Skeletal muscle satellite cell (primary cell): ENCODE measurements around the gene TM9SF4.
"Not testable (repeated sequence)": the region's sequence is repeated elsewhere in the genome, so short reads cannot be mapped to it uniquely, and the experiment has no call there.

ENCODE experiments used
- H3K27me3 ChIP-seq: 2 replicates; pipeline ENCODE4 v1.7.0; 2013; ENCODE audit warnings: low read length; ENCODE audit not compliant: control insufficient read depth, insufficient read depth
- H3K36me3 ChIP-seq: 2 replicates; pipeline ENCODE4 v1.7.0; 2013; ENCODE audit warnings: mild to moderate bottlenecking, control low read depth, low read length; ENCODE audit not compliant: insufficient read depth
- H3K4me1 ChIP-seq: 2 replicates; pipeline ENCODE4 v1.7.0; 2013; ENCODE audit warnings: low read length; ENCODE audit not compliant: control insufficient read depth, insufficient read depth
- H3K4me2 ChIP-seq: 2 replicates; pipeline ENCODE4 v1.7.0; 2013; ENCODE audit warnings: mild to moderate bottlenecking, low read length
- H3K4me3 ChIP-seq: 2 replicates; pipeline ENCODE4 v1.7.0; 2013; ENCODE audit warnings: low read length
- H3K9ac ChIP-seq: 2 replicates; pipeline ENCODE4 v1.7.0; 2013; ENCODE audit warnings: mild to moderate bottlenecking, low read depth, low read length, moderate library complexity
- H3K9me3 ChIP-seq: replicated peaks from 2 replicates; pipeline ENCODE4 v1.7.0; 2013; ENCODE audit warnings: mild to moderate bottlenecking, control low read depth, low read length

Gene TM9SF4

GRCh38 chr20:32160341-32160740, 50.8 kb downstream of the TM9SF4 start:
- Histone ChIP-seq H3K4me2 (no peak overlapping the region), H3K9me3 (no peaks in the 10 kb centered on the region), H3K4me1 (peaks cover 4% of the 10 kb centered on the region), H3K4me3 (no peak overlapping the region), H3K36me3 (peaks cover 62% of the 10 kb centered on the region), H3K9ac (no peak overlapping the region), H3K27me3 (no peaks in the 10 kb centered on the region)

DNA sequence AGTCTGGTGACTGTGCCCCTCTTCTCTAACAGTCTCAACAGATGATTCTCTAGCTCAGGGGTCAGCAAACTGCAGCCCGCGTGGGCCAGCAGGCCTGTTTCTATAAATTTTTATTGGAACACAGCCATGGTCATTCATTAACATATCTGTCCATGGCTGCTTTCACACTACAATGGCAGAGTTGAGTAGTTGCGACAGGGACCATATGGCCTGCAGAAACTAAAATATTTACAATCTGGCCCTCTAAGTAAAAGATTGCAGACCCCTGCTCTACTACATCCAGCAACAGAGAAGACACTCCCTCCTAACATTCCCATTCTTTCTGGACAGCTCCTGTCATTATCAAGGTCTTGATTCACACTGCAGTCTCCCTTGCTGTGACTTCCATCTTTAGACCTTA, 52.8 kb downstream of the TM9SF4 start:
- H3K4me2 ChIP-seq, result no peak overlapping the region
- H3K9ac ChIP-seq, result no peak overlapping the region
- no peaks in the 10 kb centered on the region for H3K9me3 ChIP-seq
- no peak overlapping the region for H3K4me3 ChIP-seq
- H3K4me1 ChIP-seq, result no peaks in the 10 kb centered on the region
- peaks cover 79% of the 10 kb centered on the region for H3K36me3 ChIP-seq
- H3K27me3 ChIP-seq, result no peaks in the 10 kb centered on the region

DNA sequence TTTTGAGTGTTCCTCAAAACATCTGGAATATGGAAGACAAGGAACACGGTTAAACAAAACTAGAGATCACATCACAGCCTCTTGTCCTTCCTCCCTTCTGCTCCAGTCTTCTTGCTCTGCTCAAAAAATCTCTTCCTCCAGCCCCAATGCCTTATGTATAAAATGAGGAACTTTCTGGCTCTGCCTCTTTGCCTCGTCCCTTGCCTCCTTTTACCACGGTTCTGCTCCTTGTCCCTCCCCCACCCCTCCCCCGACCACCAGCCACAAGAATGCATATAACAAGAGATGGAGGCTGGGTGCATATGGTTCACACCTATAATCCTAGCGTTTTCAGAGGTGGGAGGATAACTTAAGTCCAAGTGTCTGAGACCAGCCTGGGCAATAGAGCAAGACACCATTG, 54.4 kb downstream of the TM9SF4 start:
- Histone ChIP-seq H3K4me1 (no peaks in the 10 kb centered on the region), H3K9me3 (no peaks in the 10 kb centered on the region), H3K27me3 (no peaks in the 10 kb centered on the region), H3K4me3 (no peak overlapping the region), H3K9ac (no peak overlapping the region), H3K4me2 (no peak overlapping the region), H3K36me3 (peaks cover 69% of the 10 kb centered on the region)

GRCh38 chr20:32164984-32165735, 55.6 kb downstream of the TM9SF4 start:
- Histone ChIP-seq H3K4me1 (no peaks in the 10 kb centered on the region), H3K9me3 (no peaks in the 10 kb centered on the region), H3K27me3 (no peaks in the 10 kb centered on the region), H3K4me2 (no peak overlapping the region), H3K4me3 (no peak overlapping the region), H3K36me3 (peaks cover 57% of the 10 kb centered on the region), H3K9ac (no peak overlapping the region)

DNA sequence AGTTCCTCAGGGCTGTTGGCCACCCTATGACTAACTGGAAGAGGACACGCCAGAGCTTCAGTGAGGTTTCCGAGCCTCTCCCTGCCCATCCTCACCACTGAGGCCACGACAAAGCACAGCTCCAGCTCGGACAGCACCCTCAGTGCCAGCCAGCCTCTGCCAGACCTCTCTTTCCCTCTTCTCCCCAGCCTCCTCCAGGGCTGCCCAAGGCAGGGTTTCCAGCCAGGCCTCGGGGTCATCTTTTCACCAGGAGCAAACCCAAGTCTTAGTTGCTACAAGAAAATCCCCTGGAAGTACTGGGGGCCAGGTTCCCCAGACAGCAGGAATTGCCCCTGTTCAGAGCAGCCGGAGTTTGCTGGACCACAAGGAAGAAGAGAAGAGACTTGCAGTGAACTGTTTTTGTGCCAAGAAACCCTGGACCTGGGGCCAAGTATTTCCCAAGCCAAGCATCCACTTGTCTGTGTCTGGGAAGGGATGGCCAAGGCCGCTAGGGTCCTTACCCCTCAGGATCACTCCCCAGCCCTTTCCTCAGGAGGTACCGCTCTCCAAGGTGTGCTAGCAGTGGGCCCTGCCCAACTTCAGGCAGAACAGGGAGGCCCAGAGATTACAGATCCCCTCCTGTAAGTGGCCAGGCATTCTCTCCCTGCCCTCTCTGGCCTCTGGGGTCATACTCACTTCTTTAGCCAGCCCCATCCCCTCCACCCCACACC, 56.5 kb downstream of the TM9SF4 start:
- Histone ChIP-seq H3K27me3 (no peaks in the 10 kb centered on the region), H3K9me3 (no peaks in the 10 kb centered on the region), H3K36me3 (peaks cover 52% of the 10 kb centered on the region), H3K9ac (no peak overlapping the region), H3K4me3 (no peak overlapping the region), H3K4me2 (no peak overlapping the region), H3K4me1 (no peaks in the 10 kb centered on the region)

DNA sequence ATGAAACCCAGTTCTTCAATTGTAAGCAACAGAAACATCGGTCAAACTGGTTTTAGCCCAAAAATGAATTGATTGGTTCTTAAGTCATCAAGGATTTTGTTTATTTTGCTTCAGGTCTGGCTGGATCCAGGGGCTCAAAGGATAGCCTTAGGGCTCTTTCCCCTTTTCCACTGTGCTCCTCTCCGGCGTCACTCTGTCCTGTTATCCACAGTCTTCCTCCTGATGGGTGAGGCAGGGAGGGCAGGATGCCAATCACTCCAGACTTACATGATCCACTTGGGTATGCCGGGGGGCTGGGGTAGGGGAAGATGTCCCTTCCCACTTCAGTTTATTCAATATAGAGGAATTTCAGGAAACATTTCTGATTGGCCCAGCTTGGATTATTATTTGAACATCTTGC, 58.0 kb downstream of the TM9SF4 start:
- no peak overlapping the region for H3K4me2 ChIP-seq
- no peak overlapping the region for H3K4me3 ChIP-seq
- no peaks in the 10 kb centered on the region for H3K9me3 ChIP-seq
- no peaks in the 10 kb centered on the region for H3K4me1 ChIP-seq
- H3K27me3 ChIP-seq, result no peaks in the 10 kb centered on the region
- H3K9ac ChIP-seq, result no peak overlapping the region
- peaks cover 36% of the 10 kb centered on the region for H3K36me3 ChIP-seq

DNA sequence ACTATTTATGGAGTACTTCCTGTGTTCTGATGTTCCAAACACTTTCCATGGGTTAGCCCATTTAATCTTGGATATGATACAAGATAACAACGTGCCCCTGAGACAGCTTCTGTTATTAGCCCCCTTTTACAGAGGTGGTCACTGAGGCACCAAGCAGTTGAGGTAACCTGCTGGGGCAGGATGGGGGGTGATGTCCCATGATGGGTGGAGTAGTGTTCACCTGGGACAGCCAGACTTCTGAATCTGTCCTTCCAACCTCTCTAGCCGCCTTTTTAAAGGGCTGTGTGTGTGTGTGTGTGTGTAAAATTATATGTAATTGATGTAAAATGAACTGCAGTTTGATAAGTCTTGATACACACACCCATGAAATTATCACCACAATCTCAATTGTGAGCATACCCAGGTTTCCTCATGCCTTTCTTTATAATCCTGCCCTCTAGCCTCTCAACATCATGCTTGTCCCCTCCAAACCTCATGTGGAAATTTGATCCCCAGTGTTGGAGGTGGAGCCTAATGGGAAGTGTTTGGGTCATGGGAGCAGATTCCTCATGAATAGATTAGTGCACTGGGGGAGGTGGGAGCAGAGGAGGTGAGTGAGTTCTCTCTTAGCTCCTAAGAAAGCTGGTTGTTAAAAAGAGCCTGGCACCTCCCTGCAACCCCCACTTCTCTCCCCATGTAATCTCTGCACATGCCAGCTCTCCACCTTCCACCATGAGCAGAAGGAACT, 58.8 kb downstream of the TM9SF4 start:
- Histone ChIP-seq H3K9me3 (no peaks in the 10 kb centered on the region), H3K27me3 (no peaks in the 10 kb centered on the region), H3K4me1 (no peaks in the 10 kb centered on the region), H3K4me2 (no peak overlapping the region), H3K9ac (no peak overlapping the region), H3K36me3 (peaks cover 34% of the 10 kb centered on the region), H3K4me3 (no peak overlapping the region)

- not testable (repeated sequence) for H3K27me3 ChIP-seq, H3K4me1 ChIP-seq, H3K9ac ChIP-seq, H3K4me3 ChIP-seq, H3K36me3 ChIP-seq, H3K4me2 ChIP-seq, H3K9me3 ChIP-seq
Measured at GRCh38 chr20:32177696-32178095, 68.2 kb downstream of the TM9SF4 start.

DNA sequence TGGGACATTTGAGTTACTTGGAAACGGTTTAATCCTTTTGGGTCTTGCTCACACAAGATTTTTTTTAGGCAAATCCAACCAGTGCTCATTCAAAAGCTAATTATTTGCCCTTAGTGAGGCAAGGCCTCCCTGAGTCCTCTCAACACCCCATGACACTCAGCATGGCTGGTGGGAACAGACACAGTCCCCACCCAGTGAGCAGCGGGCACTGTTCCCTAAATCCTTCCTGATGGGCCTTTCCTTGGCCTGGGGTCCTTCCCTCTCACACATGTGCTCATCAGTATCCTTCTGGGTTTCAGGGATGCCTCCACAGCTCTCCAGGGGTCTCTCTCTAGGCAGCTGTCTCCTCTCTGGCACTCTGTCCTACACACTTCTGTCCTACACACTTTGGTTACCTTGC, 70.0 kb downstream of the TM9SF4 start:
- H3K27me3 ChIP-seq, result no peaks in the 10 kb centered on the region
- H3K9ac ChIP-seq, result no peak overlapping the region
- H3K4me2 ChIP-seq, result no peak overlapping the region
- no peaks in the 10 kb centered on the region for H3K36me3 ChIP-seq
- no peaks in the 10 kb centered on the region for H3K4me1 ChIP-seq
- H3K9me3 ChIP-seq, result no peaks in the 10 kb centered on the region
- no peak overlapping the region for H3K4me3 ChIP-seq

DNA sequence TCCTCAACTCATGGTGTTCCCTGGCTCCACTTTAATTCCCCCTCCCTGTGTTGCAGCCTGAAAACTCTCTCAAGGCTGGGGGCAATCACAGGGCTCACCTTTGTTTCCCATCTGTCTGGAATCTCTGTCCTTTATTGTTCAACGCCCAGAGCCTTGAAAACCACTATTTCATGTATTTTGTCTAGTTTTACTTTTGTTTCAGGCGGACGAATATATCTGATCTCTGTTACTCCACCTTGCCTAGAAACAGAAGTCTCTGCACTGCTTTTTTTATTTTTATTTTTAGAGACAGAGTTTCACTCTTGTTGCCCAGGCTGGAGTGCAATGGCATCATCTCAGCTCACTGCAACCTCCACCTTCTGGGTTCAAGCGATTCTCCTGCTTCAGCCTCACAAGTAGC, 70.4 kb downstream of the TM9SF4 start:
- H3K9ac ChIP-seq, result no peak overlapping the region
- H3K4me3 ChIP-seq, result no peak overlapping the region
- no peaks in the 10 kb centered on the region for H3K36me3 ChIP-seq
- H3K4me2 ChIP-seq, result no peak overlapping the region
- H3K4me1 ChIP-seq, result no peaks in the 10 kb centered on the region
- H3K27me3 ChIP-seq, result no peaks in the 10 kb centered on the region
- no peaks in the 10 kb centered on the region for H3K9me3 ChIP-seq

DNA sequence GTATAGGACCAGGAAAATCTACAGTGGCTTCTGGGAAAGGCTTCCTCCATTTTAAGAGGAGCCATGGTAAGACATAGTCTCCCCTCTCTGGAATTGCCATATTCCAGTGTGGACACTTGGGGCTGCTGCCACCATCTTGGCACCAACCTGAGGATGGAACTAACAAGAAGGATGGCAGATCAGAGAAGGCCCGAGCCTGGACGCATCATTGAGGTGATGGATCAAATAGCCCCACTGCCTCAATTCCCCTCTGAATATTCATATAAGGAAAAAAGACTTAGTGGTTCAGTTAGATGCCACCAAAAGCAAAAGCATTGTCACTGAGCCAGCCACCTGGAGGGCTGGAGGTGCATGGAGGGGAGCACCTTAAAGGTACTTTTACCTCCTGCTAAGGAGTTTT, 72.1 kb downstream of the TM9SF4 start:
- Histone ChIP-seq H3K9me3 (no peaks in the 10 kb centered on the region), H3K36me3 (no peaks in the 10 kb centered on the region), H3K4me2 (no peak overlapping the region), H3K4me3 (no peak overlapping the region), H3K4me1 (no peaks in the 10 kb centered on the region), H3K9ac (no peak overlapping the region), H3K27me3 (no peaks in the 10 kb centered on the region)
